Stimulated activated CD8-positive, alpha-beta memory T cell treated with anti-CD3 and anti-CD28 coated beads, Interleukin-4, amount 100 ng/mL, for 24 hours (primary cell): ENCODE measurements around the gene UNC80.

ENCODE experiments used
- DNase-seq: peaks from one replicate; pipeline ENCODE4 v3.0.0-alpha.2; 2020; ENCODE audit warnings: low read depth

The UNC80 gene

DNA sequence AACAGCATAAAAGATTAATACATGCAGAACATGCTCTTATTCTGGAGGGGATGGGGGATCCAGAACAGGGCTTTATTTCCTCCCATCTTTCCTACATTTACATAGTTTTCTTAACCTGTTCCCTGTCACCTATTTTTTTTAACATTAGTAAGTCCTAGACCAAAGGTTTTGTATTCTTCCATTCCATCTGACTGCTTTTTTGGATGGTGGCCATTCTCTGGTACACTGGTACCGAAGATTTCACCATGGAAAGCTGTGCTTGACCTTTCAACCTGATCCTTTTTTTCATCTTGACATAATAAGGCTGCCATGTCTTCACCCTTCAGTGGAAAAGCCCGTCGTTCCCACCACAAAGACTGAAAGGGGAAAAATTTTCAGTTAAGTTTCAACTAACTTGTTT lies 251.2 kb downstream of the UNC80 start:
- no peak for DNase-seq

DNA sequence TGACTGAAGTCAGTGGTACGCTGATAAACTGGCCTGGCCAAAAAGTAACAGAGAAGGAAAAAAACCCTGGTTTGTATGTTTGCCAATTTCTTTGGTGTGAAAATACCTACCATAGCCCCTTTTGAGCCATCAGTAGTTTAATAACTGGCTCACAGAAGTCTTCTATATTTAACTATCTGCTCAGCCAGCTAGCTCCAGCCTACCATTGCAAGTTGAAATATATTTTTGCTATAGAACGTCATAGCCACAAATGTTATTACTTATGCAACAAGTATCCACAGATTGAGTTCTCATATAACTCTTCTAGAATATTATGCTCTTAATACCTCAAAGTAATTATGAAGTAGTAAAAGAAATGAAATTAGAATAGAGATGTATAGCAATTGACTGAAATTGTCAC lies 256.0 kb downstream of the UNC80 start:
- DNase-seq = no peak

DNA sequence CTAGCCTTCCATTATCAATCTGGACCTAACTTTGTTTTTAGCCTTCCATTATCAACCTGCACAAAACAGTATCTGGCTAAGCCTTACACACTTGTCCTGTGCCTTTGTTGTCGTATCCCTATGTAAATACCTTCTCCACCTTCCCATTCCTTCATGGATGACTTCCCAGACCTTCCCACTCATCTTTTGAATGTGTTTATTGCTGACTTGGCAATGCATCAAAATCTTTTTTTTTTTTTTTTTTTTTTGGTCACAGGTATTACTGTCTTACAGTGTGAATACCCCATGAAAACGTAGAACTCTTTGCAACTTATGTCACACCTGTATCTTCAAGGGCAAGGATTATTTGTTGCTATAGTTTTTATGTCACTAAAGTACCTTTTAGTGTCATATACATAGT lies 256.5 kb downstream of the UNC80 start:
- no peak for DNase-seq

DNA sequence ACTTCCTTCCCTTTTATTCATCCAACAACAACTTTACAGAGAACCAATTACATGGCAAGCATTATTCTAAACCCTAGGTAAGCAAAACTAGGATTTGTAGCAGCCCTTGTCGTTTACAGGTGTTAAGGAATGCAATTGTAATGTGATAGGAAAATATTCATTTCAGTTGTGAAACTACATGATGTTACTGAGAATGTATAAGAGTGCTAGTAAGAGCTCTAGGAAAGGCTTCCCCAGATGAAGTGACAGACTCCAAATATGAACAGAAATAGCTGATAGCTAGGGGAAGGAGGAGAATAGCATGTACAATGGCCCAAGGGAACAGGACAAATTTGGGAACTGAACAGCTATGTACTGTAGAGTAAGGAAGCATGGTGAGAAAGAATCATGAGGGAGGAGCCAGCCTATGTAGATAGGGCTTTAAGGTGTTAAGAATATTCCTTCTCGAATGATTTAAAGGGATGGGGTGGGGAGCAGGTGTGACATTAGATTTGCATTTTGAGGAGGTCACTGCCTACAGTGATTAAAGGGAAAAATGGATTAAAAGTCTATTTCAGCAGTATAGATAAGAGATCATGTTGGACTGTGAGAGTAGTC lies 262.6 kb downstream of the UNC80 start:
- no peak for DNase-seq

DNA sequence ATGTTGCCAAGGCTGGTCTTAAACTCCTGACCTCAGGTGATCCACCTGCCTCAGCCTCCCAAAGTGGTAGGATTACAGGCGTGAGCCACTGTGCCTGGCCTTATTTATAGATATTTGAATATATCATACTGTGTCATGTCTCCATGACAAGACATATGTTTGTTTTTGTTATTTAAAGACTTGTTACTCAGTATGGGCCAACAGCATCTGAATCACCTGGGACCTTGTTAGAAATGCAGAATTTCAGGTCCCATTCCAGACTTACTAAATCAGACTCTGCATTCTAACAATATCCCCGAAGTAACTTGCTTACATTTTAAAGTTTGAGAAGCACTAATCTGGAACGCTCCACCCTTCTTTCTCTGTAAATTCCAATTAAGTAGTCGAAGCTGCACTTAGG lies 264.0 kb downstream of the UNC80 start:
- no peak for DNase-seq

DNA sequence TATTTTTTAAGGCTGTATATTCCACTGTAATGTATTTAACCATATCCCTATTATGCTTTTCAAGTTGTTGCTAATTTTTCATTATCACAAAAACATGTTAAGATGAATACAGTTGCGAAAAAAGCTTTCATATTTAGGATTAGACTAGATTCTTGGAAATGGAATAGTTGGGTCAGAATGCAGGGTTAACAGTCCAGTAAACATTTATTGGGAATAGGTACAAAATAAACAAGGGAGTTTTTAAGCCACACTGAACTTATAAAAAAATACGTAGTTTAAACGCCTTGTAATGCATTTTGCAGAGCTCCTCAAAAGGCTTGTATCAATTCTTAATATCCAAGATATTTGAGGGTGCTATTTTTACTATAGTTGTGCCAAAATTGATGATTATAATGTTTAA lies 266.4 kb downstream of the UNC80 start:
- no peak for DNase-seq

DNA sequence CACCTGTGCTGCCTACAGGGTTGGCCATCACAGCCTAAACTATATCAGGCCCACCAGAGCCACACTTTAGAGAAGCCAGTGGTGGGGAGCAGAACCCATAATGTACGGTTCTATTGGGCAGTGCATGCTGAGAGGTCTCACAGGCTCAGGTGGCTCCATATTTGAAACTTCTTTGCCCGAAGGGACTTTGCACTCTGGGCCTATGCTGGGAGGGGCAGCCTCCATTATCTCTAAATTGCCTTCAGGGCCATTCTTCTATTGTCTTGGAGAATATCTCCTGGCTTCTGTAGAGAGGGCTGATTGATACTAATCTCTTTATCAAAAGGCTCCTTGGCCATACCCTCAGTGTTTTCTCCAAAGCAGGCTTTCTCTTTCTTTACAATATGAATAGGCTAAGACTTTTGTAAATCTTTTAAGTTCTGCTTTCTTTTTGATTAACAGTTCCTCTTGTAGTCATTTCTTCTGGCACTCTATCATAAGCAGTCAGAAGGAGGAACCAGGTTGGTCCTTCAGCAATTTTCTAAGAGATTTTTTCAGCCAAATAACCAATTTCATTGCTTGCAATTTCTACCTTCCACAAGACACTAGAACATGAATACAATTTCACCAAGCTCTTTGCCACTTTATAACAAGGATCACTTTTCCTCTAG lies 275.3 kb downstream of the UNC80 start:
- no peak for DNase-seq
